Stimulated activated CD8-positive, alpha-beta memory T cell treated with anti-CD3 and anti-CD28 coated beads, Interleukin-15, amount 100 ng/mL, for 48 hours (primary cell): ENCODE measurements around the gene DPYD.

Experiments used
- DNase-seq, 2 donors: peaks; one replicate each; pipeline ENCODE4 v3.0.0-alpha.2; 2020; ENCODE audit warnings: low read depth in 2 of 2

Gene DPYD

DNA sequence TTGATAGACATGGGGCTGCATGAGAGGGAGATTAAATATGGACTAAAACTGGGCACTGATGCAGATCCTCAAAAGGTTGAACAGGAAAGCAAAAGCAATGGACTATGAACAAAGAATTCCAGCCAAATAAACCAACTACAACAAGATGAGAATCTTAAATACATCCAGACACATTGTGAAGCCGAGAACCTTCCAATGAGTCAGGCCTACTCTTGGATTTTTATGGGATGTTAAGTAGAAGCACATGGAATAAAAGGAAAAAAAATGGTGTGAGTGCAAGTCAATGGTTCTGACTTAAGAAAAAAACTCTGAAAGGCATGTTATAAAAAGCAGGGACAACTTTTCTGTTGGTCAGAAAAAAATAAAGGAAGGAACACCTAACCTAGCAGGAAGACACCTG, 227.2 kb downstream of the DPYD start:
- DNase-seq: no peak

DNA sequence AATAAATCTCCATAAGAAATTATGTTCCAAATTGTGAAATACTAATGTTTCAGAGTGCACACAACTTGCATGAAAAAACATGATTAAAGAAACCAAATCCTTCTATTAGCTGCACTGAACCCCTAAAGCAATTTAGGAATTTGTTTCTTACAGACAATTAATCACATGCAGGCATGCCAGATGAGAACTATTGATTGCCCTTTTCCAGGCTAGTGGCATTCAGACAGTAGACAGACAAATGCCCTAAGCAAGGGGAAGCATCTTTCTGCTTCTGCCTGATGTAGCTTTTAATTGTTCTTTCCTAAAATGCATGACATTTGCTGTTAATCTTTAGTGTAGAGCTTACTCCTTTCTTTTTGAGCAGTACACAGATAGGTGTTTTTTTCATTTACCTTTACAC, 229.5 kb downstream of the DPYD start:
- DNase-seq: no peak

- no peak for DNase-seq
Measured at GRCh38 chr1:97685360-97685759, 235.5 kb downstream of the DPYD start.

- no peak for DNase-seq
Measured at GRCh38 chr1:97680894-97681293, 239.9 kb downstream of the DPYD start.

GRCh38 chr1:97680470-97680869, 240.4 kb downstream of the DPYD start:
- DNase-seq: no peak

GRCh38 chr1:97677702-97678101, 243.1 kb downstream of the DPYD start:
- no peak for DNase-seq

- no peak for DNase-seq
Measured at GRCh38 chr1:97674517-97674916, 246.3 kb downstream of the DPYD start.

DNA sequence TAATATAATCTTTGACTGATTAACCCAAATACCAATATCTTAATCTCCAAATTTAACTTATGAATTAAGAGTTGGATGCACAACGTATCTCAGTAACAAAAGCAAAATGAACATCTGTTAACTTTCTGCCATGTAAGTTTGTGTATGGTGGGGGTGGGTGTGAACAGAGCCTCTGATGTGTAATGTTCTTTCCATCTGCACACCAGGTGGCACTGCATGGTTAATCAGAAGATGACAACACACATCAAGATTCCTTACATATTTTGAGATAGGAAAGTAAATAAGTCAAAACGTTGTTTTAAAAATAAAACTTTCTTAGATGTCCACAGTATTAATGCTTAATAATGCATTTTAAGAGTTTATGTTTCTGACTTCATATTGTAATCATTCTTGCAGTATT, 251.9 kb downstream of the DPYD start:
- DNase-seq: no peak

DNA sequence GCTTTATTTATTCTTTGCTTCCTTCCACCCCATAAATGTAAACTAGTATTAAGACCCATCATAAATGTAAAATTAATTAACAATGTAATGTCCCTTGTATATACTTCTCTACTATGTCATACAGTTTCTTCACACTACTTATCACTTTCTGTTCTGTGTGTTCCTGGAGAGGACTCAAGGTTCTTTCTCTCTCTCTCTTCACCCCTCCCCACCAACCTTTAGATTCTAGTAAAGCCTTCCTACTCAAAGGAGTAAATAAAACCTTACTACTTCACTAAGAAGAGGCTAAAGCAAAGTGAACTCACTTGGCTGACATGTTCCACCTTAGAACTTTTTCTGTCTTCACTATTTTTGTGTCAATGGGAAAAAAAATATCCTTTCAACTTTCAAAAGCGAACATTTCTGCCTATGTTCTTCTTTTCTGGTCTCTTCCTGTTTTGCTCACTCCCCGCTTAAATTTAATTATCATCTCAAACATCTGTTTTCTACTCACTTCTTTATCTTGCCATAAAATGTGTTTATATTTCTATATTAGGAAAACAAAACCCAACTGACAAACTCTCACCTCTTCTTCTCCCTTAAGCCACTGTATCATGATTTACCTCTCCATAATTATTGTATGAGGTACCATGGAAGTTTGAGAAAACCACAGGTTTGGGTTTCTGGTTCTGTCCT, 260.3 kb downstream of the DPYD start:
- DNase-seq: no peak

- no peak for DNase-seq
Measured at GRCh38 chr1:97654876-97655585, 265.8 kb downstream of the DPYD start.

DNA sequence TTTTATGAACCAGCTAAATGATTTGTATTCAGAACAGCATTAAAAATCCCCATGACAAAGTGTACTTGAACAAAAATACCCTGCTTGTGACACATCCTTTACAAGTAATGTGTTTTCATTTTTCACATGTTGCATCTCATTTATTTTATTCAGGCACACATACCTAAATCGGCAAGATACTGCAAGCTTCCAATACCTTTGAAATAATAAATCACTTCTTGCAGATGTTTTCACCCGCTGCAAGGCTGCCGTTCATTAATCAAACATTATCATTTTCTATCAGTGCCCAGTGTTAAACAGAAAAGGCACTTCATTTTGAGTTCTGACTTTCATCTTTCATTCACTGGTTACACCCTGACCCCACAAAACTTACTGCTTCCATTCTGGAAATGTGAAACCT, 269.6 kb downstream of the DPYD start:
- no peak for DNase-seq

- no peak for DNase-seq
Measured at GRCh38 chr1:97649591-97649990, 271.2 kb downstream of the DPYD start.

DNA sequence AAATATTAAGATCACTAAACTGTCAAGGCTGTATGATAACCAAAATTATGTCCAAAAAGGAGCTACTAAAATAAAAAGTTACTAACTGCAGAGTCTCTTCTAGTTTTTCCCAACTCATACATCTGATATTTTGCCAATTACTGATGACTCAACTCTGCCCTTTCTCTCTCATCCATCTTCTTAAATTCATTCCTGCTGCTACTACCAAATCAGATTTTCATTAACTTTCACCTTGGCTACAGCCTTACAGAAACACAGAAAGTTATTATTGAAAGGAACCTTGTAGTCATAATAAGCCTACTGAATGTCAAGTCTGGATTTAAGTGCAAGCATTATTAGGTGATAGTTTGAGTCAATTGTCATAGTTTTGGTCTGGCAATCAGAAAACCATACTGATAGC, 273.1 kb downstream of the DPYD start:
- DNase-seq: no peak

- DNase-seq: no peak
Measured at GRCh38 chr1:97646071-97646470, 274.8 kb downstream of the DPYD start.

DNA sequence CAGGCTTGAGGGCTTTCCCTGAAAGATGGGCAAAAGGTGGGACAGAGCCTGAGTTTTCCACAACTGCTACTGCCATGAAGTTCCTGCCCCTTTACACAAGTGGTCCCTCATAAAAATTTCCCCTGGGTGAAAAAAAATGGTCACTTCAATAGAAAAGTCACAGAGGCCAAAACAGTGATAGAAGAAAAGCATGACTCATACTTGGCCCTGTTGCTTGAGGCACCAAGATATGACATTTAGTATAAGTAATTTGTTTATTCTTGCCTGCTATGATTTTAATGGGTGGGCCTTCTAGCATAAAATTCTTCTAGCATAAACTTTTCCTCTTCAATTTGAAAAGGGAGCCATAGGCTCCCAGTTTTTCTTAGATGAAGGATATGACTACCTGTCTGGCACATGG, 280.2 kb downstream of the DPYD start:
- DNase-seq: no peak

DNA sequence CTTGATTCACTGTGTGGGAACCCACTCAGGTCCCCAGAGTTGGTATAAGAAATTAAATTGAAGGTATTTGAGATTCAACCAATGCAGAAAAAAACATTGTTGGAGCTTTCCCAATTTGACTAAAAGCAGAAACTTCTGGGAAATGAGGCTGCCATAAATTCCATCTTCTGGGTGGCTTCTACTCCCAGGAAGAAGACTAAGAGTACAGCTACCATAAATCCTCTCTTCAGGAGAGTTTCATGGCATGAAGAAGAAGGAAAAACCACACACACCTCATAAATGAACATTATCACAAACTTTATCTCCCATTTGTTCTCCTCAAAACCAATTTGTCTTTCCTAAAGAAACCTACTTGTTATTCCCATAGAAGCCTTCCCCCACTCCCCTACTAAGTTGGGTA, 283.9 kb downstream of the DPYD start:
- DNase-seq: no peak

DNA sequence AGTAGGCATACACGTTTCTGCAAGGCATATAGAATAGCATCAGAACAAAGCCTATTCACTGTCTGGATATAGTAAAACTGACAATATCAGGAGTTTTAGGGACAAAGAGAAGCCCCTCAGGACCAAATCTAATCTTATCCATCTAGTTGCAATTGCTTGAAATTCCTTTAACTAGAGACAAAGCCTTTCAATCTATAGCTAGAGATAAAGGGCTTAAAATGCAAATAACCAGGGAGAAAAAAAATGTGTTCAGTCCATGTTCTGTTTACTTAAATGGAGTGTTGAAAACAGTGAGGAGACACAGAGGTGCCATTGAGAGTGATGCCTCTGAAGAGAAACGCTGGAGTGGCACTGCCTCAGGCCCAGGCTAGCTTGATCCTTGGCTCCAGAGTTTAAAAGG, 286.1 kb downstream of the DPYD start:
- no peak for DNase-seq

GRCh38 chr1:97632776-97633175, 288.1 kb downstream of the DPYD start:
- no peak for DNase-seq

- no peak for DNase-seq
Measured at GRCh38 chr1:97632075-97632474, 288.8 kb downstream of the DPYD start.

DNA sequence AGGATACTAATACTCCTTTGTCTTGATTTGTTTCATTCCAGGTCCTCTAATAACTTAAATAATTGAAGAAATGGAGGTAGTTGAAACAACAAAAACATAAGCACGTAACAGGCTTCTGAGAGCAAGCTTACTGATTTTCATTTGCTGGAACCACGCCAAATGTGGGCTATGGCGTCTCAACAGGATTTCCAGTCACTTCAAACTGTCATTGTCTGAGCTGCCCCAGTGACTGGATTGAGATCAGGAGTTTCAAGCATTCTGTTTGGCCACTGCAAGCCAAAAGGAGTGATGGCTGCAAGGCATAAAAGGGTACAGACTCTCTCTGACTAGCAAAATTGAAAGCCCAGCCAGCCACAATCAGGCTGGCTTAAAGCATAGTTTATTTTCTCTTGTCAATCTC, 289.9 kb downstream of the DPYD start:
- no peak for DNase-seq

DNA sequence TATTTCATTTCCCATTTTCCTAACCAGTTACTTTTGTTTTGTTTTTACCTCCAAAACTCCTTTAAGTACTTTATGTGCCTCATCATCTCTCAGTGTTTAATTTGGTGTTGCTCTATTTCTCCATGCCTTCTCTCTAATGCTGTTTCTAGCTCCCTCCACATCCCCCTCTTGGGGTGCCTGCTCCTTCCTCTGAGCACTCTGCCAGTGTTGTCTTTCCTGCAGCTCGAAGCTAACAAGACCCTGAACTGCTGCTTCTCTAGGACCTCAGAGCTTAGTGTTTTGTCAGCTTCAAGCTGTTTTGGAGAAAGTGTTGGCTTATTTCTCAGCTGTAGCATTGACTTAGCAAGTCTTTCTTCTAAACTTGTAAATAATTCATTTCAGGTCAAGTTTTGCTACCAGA, 290.6 kb downstream of the DPYD start:
- no peak for DNase-seq

GRCh38 chr1:97623220-97623619, 297.6 kb downstream of the DPYD start:
- no peak for DNase-seq

DNA sequence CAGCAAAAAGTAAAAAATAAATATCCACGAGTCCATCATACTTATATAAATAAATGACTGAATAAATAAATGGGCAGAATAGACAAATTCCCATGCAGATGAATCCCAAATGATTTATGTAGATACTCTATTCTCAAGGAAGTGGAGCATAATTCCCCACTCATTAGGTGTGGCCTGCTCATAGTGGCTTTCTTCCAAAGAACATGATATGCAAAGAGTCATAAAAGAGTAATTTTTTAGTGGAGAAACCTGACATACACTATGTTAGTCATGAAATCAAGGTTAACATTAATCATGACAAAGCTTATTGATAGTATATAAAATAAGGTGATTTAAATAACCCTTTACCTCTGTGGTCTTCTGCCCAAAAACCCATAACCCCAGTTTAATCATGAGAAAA, 298.9 kb downstream of the DPYD start:
- DNase-seq: no peak

GRCh38 chr1:97619706-97620105, 301.1 kb downstream of the DPYD start:
- DNase-seq: no peak
